ENCODE measurements around the gene COA5. TPM values are rescaled to one million over a fixed set of nuclear protein-coding genes. Genes with fewer than 3 reads are reported as not detected.

The COA5 gene
- total and polyA plus RNA-seq, 4 donors: 9.7 to 42.0 (median 19.5) TPM

GRCh38 chr2:98551316-98551715 lies 57.0 kb downstream of the COA5 start (continued):
- no peak for TF ChIP-seq ZBTB33 (IDR thresholded peaks at IDR 0.05)
- no peak for TF ChIP-seq MAX (IDR thresholded peaks at IDR 0.05)
- no peak for TF ChIP-seq GABPA (IDR thresholded peaks at IDR 0.05 in 1 of 2, conservative IDR thresholded peaks at IDR 0.05 in 1 of 2)
- no peak for TF ChIP-seq RXRA (IDR thresholded peaks at IDR 0.05)

- Histone ChIP-seq H3K9ac (ENCODE audit: low read depth in 1 of 2, low read length in 2 of 2) (no peak overlapping the region), H3K4me1 (ENCODE audit: control insufficient read depth in 4 of 4, insufficient read depth in 4 of 4, low read length in 3 of 4) (no peaks in the 10 kb centered on the region), H3K36me3 (ENCODE audit: control insufficient read depth in 4 of 4, insufficient read depth in 3 of 4, low read depth in 1 of 4, low read length in 3 of 4) (peaks cover 2 to 40% (median 20%) of the 10 kb centered on the region in 4 donors), H3K27me3 (ENCODE audit: control insufficient read depth in 4 of 4, insufficient read depth in 4 of 4, low read length in 3 of 4) (no peaks in the 10 kb centered on the region), H3K27ac (ENCODE audit: low read depth in 1 of 2, low read length in 2 of 2) (no peak overlapping the region), H3K9me3 (ENCODE audit: control insufficient read depth in 4 of 4, low read length in 3 of 4) (no peaks in the 10 kb centered on the region), H3K4me3 (ENCODE audit: low read depth in 1 of 3, low read length in 3 of 3) (no peak overlapping the region)
- WGBS: 95% methylated on average over 4 of the region's 4 CpGs
- no peak for TF ChIP-seq SP1 (IDR thresholded peaks at IDR 0.05)
- no peak for TF ChIP-seq RXRA (IDR thresholded peaks at IDR 0.05)
- no peak for TF ChIP-seq EGR1 (IDR thresholded peaks at IDR 0.05; ENCODE audit: low read depth in 2 of 2)
- no peak for TF ChIP-seq FOXA1 (IDR thresholded peaks at IDR 0.05)
- TF ChIP-seq NR2F2 (IDR thresholded peaks at IDR 0.05): no peak
- no peak for TF ChIP-seq ZBTB33 (IDR thresholded peaks at IDR 0.05)
- no peak for TF ChIP-seq YY1 (IDR thresholded peaks at IDR 0.05)
- TF ChIP-seq TAF1 (conservative IDR thresholded peaks at IDR 0.05): no peak
- no peak for TF ChIP-seq RAD21 (IDR thresholded peaks at IDR 0.05)
- TF ChIP-seq, protein P1, sequence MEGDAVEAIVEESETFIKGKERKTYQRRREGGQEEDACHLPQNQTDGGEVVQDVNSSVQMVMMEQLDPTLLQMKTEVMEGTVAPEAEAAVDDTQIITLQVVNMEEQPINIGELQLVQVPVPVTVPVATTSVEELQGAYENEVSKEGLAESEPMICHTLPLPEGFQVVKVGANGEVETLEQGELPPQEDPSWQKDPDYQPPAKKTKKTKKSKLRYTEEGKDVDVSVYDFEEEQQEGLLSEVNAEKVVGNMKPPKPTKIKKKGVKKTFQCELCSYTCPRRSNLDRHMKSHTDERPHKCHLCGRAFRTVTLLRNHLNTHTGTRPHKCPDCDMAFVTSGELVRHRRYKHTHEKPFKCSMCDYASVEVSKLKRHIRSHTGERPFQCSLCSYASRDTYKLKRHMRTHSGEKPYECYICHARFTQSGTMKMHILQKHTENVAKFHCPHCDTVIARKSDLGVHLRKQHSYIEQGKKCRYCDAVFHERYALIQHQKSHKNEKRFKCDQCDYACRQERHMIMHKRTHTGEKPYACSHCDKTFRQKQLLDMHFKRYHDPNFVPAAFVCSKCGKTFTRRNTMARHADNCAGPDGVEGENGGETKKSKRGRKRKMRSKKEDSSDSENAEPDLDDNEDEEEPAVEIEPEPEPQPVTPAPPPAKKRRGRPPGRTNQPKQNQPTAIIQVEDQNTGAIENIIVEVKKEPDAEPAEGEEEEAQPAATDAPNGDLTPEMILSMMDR (IDR thresholded peaks at IDR 0.05; ENCODE audit: low read depth, low read length, missing input control): no peak
- TF ChIP-seq HNF4G (IDR thresholded peaks at IDR 0.05): no peak
- no peak for TF ChIP-seq GABPA (IDR thresholded peaks at IDR 0.05 in 1 of 2, conservative IDR thresholded peaks at IDR 0.05 in 1 of 2)
- no peak for TF ChIP-seq REST (IDR thresholded peaks at IDR 0.05)
- TF ChIP-seq, protein P2, sequence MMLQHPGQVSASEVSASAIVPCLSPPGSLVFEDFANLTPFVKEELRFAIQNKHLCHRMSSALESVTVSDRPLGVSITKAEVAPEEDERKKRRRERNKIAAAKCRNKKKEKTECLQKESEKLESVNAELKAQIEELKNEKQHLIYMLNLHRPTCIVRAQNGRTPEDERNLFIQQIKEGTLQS (IDR thresholded peaks at IDR 0.05): no peak
- no peak for TF ChIP-seq HNF4A (conservative IDR thresholded peaks at IDR 0.05)
- no peak for TF ChIP-seq FOXA2 (IDR thresholded peaks at IDR 0.05)
- TF ChIP-seq MAX (IDR thresholded peaks at IDR 0.05): no peak
- no peak for TF ChIP-seq JUND (IDR thresholded peaks at IDR 0.05)
- DNase-seq (ENCODE audit: low spot score): no peak
Measured at GRCh38 chr2:98550165-98550564, 58.1 kb downstream of the COA5 start.

Data from liver (tissue), 9 donors.